ENCODE data around the gene SLC19A1.
"Not testable (repeated sequence)": the region's sequence is repeated elsewhere in the genome, so short reads cannot be mapped to it uniquely, and the experiment has no call there.

Gene SLC19A1

DNA sequence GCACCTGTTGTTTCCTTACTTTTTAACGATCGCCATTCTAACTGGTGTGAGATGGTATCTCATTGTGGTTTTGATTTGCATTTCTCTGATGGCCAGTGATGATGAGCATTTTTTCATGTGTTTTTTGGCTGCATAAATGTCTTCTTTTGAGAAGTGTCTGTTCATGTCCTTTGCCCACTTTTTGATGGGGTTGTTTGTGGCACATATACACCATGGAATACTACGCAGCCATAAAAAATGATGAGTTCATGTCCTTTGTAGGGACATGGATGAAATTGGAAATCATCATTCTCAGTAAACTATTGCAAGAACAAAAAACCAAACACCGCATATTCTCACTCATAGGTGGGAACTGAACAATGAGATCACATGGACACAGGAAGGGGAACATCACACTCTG, 39.0 kb downstream of the SLC19A1 start:
- not testable (repeated sequence) for DNase-seq

- no peak for DNase-seq
Observed at GRCh38 chr21:45502600-45502999, 39.6 kb downstream of the SLC19A1 start.

DNA sequence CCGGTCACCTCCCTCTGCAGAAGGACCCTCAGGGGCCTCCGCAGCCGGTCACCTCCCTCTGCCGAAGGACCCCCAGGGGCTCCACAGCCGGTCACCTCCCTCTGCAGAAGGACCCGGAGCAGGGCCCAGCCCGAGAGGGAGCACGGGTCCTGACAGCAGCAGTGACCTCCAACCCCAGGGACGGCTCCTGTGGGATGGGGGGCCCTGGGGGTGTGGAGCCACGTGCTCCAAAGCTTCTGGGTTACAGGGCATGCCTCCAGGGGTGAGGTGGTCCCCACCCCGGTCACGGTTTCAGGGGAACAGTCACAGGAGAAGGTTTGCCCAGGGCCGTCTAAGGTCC, 40.3 kb downstream of the SLC19A1 start:
- no peak for DNase-seq

DNA sequence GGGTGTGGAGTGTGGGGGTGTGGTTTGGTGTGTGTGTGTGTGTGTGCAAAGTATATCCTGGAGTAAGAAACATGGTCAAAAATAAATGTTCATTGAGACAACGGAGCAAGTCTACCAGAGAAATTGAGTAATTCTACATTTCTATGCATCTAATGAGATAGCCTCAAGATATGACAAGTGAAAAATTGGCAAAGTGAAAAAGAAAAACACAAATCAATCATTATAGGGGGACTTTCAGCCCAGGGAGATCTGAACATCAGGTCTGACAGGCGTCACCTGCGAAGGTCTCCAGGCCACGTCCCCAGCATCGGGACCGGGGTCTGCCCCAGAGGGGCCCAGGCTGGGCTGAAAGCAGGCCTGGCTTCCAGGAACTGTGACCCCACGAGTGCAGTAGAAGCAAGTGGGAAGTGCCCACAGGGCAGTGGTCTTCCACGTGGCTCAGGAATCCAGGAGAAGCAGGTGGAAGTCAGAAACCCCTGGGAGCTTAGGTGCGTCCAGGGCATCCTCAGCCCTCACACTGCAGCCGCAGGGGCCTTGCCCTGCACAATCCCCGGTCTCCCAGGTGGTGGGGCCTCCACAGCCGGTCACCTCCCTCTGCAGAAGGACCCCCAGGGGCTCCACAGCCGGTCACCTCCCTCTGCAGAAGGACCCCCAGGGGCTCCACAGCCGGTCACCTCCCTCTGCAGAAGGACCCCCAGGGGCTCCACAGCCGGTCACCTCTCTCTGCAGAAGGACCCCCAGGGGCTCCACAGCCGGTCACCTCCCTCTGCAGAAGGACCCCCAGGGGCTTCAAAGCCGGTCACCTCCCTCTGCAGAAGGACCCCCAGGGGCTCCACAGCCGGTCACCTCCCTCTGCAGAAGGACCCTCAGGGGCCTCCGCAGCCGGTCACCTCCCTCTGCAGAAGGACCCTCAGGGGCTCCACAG, 40.9 kb downstream of the SLC19A1 start:
- not testable (repeated sequence) for DNase-seq

- no peak for DNase-seq
Observed at GRCh38 chr21:45499970-45500577, 42.2 kb downstream of the SLC19A1 start.

DNA sequence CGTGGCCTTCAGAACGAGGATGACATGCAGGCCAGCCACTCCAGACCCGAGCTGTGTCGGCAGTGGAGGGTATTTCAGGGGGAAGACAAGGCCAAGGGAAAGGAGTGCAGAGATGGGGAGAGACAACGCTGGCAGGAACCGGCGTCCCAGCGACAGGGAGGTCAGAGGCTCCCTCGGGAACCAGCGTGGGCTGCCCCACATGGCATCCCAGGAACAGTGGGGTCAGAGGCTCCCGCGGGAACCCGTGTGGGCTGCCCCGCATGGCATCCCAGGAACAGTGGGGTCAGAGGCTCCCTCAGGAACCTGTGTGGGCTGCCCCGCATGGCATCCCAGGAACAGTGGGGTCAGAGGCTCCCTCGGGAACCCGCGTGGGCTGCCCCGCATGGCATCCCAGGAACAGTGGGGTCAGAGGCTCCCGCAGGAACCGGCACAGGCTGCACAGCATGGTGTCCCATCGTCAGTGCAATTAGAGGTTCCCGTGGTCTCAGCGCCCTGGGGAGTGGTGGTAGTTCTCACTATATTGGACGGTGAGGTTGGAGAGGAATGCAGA, 43.0 kb downstream of the SLC19A1 start:
- no peak for DNase-seq

GRCh38 chr21:45498646-45499000, 43.6 kb downstream of the SLC19A1 start:
- no peak for DNase-seq

GRCh38 chr21:45497846-45498645, 44.2 kb downstream of the SLC19A1 start:
- no peak for DNase-seq

- DNase-seq = no peak
Observed at GRCh38 chr21:45496968-45497845, 45.0 kb downstream of the SLC19A1 start.

DNA sequence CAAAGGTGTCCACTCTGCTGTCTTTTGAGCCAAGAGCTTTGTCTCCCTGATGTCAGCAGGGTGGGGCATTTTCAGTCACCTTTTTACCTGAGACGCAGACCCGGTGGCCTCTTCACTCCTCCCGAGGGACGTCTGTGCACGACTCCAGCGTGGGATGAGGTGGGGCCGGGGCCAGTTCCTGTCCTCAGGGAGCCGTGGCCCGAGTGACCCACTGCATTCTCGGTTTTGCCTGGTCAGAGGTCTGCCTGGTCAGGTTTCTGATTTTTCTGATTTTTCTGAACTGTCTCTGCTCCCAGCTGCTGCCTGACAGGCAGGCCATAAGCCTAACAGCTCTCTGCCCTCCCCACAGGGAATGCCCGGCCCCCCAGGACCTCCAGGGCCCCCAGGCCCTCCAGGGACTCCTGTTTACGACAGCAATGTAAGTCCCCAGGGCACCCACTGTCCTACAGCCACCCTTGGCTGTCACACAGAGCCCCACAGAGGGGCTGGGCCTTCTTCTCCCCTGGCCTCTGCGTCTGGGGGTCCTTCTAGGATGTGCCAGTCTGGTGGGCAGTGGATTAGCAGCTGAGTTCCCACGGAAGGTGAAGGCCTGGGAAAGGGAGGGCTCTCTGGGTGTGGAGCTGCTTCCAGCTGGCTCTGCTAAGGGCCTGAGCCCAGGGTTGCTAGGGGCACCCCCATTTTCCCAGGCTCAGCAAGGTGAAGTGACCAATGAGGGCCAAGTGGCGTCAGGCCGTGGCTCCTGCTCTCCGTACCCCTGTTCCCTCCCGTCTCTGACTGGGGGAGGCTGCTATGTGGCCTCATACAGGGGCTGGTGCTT, 45.9 kb downstream of the SLC19A1 start:
- DNase-seq = no peak

- DNase-seq = no peak
Observed at GRCh38 chr21:45494851-45495680, 47.2 kb downstream of the SLC19A1 start.

DNA sequence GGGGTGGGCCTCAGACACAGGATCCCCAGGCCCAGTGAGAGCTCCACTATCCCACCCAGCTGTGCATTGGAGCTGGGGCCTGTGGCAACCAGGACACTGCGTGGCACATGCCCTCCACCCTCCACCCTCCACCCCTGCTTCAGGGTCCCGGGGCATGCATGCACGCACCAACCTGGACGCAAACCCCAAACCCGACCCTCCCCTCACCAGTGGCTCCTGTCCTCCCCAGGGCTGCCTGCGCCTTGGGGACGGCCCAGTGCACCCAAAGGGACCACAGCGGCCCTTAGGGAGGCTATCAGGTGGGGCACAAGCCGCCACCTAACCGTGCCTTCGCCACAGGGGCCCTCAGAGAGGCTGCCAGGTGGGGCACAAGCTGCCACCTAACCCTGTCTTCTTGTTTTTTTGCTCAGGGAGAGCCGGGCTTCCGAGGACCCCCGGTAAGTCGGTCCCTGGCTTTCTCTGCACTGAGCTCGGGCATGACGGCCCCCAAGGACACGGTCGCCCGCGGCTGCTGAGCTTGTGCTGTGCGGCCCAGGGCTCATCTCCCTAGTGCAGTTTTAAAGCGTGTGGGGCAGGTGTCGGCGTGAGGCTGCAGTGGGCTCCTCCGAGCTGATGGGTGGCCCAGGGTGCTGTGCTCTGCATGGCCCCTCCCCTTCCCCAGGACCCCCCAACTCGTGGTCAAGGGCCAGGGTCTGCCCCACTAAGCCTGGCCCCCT, 47.9 kb downstream of the SLC19A1 start:
- DNase-seq = no peak

GRCh38 chr21:45493401-45494001, 48.7 kb downstream of the SLC19A1 start:
- DNase-seq = no peak

DNA sequence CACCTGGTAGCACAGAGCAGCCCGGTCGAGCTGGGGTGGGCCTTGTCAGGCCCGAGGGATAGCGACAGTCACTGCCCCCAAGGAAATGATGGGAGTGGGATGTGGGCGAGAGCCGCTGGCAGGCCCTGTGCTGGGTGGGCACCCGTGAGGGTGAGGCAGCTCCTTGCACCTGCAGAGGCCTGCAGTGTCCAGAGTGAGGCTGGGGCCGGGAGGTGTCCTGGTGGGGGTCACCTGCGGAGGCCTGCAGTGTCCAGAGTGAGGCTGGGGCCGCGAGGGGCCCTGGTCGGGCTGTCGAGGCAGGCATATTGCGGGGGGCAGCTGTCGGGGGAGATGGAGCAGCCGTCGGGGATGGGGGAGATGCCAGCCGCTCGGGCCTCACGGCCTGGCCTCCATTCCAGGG, 49.5 kb downstream of the SLC19A1 start:
- no peak for DNase-seq

- DNase-seq = no peak
Observed at GRCh38 chr21:45491623-45492022, 50.6 kb downstream of the SLC19A1 start.

DNA sequence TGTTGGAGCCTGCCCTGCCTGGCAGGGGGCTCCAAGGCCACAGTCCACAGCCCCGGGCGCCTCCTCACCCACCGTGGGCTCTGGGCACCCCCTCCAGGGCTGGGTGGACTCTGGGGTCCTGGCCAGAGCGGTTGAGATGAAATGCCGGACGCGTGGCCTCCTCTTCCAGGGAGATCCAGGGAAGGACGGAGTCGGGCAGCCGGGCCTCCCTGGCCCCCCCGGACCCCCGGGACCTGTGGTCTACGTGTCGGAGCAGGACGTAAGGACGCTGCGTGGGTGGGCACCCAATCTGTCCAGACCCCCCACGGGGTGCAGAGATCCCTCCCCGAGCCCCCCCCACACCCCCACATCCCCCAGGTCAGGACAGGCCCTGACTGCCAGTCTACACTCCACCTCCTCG, 51.2 kb downstream of the SLC19A1 start:
- DNase-seq = no peak

- no peak for DNase-seq
Observed at GRCh38 chr21:45490049-45490731, 52.0 kb downstream of the SLC19A1 start.

DNA sequence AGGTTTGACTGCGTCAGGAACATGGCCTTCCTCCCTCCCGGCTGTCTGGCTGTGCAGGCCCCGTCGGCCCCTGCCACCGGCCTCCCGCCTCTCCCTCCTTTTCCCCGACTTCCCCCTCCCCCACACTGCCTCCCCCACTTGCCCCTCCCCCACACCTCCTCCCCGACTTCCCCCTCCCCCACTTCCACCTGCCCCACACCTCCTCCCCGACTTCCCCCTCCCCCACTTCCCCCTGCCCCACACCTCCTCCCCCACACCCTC, 52.6 kb downstream of the SLC19A1 start:
- DNase-seq = no peak

Data from stimulated activated CD4-positive, alpha-beta T cell treated with anti-CD3 and anti-CD28 coated beads, Interleukin-2, amount 100 ng/mL, for 48 hours (primary cell).